ENCODE data around the gene CYSRT1.

DNA sequence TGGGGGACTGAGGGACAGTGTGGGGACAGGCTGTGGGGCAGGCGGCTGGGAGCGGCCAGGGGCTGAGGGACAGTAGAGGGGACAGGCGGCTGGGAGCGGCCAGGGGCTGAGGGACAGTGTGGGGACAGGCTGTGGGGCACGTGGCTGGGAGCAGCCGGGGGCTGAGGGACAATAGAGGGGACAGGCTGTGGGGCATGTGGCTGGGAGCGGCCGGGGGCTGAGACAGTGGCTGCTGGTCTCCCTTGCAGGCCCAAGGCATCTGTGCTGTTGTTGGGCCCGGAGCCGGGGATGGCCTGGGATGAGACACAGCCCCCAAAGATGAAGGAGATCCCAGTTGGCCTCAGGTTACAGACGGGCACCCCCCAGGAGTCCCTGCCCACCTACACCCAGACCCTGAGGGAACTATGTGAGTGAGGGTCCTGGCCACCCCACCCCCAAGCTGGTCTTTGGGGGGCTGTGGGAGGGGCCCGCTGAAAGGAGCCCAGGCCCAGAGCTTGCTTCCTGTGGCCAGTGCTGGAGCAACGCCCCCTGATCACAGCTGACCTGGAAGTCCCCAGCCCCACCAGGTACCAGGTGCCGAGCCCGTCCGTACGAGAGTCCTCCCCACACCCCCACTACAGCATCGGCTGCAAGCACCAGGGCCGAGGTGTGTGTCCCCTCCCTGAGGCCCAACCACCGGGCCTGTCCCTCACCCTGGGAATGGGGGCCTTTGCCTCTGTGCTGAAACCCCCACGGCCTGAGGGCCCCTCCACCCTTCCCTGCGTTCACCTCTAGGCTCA is 26.7 kb downstream of the CYSRT1 start:
- TF ChIP-seq, protein P1, sequence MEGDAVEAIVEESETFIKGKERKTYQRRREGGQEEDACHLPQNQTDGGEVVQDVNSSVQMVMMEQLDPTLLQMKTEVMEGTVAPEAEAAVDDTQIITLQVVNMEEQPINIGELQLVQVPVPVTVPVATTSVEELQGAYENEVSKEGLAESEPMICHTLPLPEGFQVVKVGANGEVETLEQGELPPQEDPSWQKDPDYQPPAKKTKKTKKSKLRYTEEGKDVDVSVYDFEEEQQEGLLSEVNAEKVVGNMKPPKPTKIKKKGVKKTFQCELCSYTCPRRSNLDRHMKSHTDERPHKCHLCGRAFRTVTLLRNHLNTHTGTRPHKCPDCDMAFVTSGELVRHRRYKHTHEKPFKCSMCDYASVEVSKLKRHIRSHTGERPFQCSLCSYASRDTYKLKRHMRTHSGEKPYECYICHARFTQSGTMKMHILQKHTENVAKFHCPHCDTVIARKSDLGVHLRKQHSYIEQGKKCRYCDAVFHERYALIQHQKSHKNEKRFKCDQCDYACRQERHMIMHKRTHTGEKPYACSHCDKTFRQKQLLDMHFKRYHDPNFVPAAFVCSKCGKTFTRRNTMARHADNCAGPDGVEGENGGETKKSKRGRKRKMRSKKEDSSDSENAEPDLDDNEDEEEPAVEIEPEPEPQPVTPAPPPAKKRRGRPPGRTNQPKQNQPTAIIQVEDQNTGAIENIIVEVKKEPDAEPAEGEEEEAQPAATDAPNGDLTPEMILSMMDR (conservative IDR thresholded peaks at IDR 0.05; ENCODE audit: low read depth, low read length) = no peak
- TF ChIP-seq EZH2 (IDR thresholded peaks at IDR 0.05; ENCODE audit: low read length, unreplicated experiment) = no peak
